ENCODE data around the gene UBR2.

Gene UBR2

DNA sequence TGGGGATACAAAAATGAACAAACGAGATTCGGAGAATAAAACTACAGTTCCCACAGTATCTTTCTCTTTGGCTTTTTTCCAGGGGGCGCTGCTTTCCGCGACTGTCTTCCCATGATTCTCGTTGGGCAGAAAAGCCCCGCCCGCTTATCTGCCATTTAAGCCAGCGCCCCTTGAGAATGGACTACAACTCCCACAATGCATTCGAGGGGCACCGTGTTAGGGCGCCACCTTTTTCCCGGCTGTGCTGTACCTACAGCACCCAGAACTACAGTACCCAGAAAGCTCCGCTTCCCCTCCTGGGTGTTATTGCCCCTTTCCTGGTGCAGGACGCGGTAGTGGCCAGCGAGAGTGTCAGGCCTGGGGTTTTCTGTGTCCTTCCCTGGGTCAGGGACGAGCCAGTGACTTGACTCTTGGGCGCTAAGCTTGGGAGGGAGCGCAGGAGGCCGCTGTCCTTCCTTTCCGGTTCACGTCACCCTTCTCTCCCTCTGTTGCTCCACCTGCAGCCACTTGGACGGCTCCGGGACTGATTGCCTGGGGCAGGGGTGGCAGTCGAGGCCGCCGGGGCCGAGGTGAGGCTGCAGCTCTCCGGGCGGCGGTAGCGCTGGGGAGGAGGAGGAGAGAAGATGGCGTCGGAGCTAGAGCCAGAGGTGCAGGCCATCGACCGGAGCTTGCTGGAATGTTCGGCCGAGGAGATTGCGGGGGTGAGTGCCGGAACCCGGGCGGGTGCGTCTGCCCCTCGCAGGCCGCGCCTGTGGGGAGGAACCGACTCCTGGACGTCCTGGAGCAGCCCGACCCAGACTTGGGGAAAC is at the start of gene UBR2:
Gene UBR2, plus strand, starts transcription at position 333 of the 809 bp plus-strand sequence. Its CDS starts 291 bp downstream, at position 624.
- peak; percentile 89 for DNase-seq

DNA sequence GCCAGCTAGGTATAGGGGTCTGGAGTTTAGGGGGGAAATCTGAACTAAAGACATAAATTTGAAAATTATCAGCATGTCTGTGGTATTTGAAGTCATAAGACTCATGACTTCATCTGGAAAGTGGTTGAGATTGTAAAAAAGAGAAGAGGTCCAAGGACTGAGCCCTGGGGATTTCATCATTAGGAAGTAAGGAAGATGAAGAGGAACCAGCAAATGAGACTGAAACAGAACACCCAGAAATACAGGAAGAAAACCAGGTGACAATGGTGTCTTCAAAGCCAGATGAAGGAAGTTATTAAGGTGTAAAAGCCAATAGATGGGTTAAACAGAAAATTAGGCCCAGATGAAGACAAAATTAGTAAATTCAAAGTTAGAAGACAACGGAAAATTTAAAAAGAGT is 49.1 kb upstream of the UBR2 start:
- peak; percentile 20 for DNase-seq

DNA sequence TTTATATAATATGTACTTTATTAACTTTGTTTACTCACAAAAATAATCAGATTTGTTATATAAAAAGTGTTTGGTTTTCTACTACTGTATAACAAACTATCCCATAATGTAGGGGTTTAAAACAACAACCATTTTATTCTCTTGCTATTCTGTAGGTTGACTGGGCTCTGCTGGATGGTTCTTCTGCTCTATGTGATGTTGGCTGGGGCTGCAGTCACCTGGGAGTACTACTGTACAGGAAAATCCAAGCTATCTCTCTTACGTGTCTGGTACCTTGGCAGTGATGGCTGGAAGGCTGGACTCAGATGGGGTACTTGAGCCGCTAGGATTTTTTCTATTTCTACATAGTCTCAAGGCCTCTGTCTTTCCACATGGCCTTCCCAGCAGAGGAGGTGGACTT is 44.0 kb upstream of the UBR2 start:
- no peak for DNase-seq

DNA sequence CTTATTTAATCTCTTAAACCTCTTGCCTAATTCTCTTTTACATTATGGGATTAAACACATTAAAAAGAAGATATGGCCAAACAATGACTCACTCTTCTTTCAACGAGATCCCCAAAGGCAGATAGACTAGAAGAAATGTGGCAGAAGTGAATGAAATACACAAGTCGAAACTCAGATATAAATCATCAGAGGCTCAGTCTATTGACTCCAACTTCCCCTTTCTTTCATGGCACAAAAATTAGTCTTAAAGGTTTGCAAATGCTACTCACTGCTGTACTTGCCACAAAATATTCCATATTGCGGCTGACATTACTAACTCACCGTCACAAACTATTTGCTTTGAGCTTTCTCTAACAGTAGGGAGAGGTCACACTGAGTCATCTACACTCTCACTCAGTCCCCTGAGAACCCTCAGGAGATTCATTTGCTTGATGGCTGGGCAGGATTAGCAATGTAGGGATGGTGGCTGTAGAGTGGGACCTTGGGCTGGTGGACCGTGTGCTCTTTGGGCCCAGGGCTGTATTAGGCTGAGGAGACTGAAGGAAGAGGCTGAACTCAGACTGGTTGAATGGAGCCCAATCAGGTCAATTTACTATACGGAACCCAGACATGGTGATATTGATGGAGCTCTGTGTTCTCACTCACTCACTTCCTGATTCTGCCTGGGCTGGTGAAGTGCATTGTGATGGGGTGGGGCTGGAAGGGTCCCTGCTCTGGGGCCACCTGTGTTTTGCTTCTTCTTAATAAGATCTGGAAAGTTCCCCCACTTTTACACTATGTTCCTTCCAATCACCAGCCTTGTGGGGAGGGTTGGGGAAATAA is 42.8 kb upstream of the UBR2 start:
- DNase-seq, result peak; percentile 47

DNA sequence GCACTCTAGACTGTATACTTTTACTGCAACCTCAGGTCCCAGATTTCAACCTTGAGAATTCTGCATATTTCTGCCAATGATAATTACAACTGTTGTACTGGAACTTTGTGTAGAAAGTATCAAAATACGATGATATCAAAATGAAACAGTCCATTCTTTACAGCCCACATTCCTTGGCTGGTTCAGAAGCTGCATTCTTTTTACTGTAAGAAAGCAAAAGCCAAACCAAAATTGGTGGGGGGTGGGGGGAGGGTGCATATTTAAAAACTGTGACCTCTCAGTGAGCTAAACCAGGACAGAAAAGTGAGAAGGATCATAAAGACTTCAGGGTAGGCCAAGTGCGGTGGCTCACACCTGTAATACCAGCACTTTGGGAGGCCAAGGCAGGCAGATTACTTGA is 41.8 kb upstream of the UBR2 start:
- no peak for DNase-seq

DNA sequence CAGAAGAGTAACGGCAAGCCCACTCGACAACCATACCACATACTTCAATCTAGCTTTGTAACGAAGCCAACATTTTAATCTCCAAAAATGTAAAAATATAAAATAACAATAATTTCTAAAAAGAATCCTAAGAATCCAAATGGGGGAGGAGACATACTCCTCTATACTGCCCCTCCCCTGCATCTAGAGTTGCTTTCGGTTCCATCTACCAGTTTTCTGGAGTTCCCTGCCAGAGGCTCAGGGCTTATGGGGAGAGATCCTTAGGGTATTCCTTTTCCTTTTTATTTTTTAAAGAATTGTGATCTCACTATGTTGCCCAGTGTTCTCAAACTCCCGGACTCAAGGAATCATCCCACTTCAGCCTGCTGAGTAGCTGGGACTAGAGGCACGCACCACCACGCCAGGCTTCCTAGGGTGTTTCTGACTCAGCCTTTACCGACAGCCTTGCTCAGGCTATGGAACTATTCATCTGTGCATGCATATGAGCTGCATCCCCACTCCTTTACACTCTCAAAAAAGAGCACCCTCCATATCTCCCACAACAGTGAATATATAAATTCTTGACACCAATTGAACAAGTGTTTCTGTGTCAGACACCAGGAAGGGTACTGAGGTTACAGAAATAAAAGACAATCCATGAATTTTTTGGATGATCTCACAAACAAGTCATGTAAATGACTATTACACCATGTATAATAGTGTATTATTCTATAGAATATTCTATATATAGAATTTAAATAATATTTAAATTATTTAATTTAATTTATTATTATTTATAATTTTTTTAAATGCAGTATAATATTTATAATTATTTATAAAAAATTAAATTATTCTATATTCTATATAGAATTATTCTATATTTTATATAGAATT is 40.7 kb upstream of the UBR2 start:
- DNase-seq, result no peak

DNA sequence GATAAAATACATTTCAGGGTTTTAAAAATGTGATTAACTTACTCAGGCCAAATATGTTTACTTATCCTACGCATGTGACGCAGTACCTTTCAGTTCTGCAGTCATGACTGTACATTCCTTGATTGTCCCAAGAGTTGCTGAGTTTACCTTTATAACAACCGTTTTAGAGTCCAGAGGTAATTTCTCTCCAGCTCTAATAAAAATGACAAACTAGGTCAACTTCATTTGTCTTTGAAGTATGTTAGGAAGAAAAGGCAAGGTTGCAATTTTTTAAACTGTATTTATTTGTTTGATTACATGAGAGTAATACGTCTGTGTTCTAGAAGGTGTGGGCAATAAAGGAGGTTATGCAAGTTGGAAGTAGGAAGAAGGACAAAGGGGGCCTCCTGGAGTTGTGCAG is 38.6 kb upstream of the UBR2 start:
- no peak for DNase-seq

DNA sequence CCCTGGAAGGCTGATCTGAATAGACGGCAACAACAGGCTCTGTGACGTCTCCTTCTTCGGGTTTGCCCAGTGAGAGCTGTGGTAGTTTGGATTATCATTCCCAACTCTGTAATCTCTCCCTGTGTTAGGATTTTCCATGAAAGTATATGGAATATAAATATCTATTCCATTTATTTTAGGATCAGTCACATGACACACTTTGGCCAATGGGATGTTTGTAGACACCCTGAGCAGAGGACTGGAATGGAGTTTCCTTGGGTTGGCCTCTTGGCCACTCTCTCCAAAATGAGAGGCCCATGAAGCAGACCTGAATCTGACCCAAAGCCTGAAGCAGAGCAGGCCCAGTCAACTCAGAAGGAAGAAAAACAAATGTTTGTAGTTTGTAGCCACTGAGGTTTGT is 37.2 kb upstream of the UBR2 start:
- no peak for DNase-seq

DNA sequence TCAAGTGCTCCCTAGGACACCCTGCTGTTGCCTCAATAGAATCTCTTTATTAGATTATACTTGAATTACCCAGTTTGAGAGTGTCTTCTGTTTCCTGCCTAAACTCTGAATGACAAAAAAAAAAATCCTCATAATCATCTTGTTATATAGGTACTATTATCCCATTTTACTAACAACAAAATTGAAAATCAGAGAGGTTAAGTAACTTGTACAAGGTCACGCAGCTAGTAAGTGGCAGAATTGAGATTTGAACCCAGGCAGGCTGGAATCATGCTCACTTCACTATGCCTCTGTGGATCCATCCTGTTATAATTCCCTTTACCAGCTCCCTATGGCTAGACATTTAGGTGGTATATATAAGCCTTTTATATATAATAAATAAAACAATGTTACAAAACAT is 36.6 kb upstream of the UBR2 start:
- no peak for DNase-seq

DNA sequence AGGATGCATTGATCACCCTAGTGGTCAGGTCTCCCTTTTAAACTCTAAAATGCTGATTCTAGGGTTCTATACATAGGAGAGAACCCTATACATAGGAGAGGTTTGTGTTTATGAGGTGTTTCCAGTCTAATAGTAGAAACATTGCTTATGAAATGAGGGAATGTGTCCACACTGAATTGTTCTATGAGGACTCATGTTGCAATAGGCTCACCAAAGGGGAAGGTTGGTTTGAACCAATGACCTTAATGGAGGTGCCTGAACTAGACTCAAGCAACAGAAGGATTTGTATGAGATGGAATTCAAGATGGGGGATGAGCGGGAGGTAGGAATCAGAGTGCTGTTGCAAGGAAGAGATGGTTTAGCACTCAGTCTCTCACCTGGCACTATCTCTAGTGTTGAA is 33.5 kb upstream of the UBR2 start:
- DNase-seq, result no peak

DNA sequence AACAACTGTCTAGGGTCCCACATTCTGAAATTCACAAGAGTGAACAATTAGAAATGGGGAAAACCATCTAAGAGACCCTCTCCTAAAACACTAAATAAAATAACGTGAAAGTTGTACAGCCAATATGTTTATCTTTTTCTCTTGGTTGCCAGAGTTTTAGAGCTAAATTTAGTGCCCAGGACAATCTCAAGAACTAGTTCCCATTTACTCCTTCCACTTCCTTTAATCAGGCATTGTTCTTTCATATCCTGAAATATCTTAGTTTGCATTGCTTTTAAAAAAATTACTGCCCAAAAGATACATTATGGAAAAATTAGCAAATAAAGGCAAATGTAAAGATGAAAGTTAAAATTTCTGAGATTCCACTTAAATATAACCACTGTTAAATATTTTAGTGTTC is 33.1 kb upstream of the UBR2 start:
- DNase-seq, result no peak

DNA sequence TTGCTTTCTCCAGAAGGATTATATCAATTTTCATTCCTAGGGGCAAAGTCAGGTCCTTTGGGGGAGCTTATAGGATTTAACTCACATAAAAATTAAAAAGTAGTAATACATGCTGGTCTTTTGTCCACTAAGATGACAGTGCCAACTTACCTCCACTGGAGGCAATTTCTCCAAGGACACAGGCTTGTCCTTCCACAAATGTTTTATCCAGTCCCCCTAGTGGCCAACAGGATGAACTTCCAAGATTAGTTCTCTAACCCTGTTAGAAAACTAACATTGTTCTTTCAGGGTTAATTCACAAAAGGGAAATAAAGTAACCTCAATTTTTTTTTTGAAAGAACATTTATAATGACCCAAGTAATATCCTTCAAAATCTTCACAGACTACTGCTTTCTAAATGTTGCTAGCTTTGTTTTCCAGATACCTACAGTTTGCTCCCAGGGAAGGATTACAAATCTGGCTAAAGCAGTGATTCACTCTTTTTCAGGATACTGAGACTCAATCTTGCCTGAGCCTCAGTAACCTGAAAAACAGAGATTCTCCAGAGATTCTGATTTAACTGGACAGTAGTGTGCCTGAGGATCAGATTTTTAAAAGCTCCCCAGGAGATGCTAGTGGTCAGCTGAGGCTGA is 31.7 kb upstream of the UBR2 start:
- peak; percentile 16 for DNase-seq

DNA sequence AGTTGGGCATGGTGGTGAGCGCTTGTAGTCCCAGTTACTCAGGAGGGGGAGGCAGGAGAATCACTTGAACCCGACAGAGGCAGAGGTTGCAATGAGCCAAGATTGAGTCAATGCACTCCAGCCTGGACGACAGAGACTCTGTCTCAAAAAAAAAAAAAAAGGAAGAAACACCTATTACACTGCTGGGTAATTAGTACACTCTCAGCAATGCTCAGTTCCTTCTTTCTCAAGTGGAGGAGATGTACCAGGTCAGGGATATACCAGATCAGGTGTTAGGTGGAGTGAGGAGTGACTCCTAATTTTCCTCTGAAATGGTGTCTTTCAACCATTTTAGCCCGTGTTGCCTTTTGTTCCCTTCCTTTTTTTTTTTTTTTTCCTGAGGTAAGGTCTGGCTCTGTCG is 30.0 kb upstream of the UBR2 start:
- no peak for DNase-seq

DNA sequence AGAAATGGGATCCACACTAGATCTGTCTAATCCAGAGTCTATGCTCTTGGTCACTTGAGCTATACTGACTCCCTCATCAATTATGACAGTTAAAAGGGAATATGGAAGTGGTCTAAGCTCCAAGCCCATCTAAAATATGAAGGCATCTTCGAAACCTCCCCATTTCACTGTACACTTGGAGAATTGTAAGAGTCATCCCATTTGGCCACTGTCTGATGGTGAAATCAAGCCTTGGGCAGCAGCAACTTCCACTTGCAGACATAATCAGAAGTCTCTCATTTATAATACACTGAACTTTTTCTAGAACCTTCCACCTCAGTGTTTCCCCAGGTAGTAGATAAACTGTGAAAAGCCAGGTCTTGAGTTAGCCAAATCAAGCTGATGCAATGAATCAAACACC is 26.3 kb upstream of the UBR2 start:
- DNase-seq, result no peak

DNA sequence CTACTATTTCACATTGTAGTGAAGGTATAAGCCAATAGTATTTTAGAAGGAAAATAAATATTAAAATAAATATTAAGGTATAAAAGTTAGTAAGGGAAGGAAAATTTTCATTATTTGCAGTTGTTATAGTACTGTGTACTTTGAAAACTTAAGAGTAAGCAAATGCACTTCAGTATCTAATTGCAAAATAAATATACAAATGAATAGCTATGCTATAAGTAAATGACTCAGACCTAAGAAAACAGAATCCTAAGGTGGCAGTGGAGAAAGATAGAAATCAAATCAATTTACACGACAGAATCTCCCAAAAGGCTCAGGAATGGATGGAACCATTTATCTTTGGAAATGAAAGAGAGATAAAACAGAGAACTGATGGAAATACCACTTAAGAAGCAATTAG is 24.7 kb upstream of the UBR2 start:
- DNase-seq, result no peak

DNA sequence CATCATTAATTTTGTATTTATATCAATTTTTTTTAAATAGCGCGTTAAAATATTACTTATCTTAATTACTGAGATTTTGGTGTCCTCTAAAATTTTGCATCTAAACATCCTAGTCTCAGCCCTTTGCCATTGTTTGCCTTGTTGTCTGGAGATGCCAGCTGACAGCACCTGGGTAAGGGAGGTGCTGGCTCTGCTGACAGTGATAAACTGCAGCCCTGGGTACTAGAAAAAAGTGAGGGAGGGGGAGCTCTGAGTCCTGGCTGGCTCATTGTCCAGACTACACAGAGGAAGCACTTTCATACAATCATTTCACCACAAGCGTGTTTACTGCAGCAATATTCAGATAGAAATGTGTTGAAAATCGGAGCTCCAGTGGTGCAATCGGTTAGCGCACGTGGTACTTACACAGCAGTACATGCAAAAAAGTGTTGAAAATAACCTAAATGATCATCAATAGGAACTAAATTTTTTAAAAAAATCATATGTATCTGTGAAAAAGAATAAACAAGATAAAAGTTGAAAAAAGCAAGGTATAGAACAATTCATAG is 18.5 kb upstream of the UBR2 start:
- peak; percentile 18 for DNase-seq

DNA sequence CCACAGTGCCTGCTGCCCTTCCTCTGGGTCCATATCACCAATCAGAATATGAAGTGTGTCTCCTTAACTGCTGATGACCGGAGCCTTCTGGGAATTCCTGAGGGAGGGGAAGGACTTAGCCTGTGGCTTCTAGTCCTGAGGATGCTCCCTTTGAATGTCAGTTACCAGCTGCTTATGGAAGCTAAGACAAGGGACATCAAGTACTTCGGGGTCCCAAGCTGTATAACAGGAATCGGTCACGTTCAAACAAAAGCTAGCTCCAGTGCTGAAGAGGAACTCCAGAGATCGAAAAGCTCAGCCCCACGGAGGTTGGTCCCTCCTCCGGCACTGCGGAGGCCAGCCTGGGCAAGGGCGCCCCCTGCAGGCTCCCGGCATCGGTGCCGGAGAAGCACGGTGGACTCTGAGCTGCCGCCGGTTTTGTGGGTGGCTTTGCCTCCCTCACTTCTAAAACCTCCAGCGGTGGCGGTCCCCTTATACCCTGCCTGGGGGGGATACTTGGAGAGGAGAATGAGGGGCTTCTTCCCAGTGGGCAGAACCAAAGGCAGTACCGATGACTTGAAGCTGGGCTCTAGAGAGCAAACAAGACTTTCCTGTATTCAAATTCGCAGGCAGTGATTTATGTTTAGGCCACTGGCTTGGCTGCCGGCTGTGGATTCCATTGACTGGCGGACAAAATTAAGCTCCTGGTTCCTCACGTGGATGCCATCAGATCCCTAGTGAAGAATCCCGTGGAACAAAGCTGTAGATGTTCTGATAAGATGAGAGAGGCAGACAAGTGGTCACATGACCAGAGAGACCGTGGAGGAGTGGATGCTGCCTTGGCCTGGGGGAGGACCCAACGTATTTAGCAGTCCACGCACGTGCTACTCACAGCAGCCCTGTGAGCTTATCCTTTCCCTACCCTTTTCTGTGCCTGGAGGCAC is 16.2 kb upstream of the UBR2 start:
- DNase-seq, result no peak

DNA sequence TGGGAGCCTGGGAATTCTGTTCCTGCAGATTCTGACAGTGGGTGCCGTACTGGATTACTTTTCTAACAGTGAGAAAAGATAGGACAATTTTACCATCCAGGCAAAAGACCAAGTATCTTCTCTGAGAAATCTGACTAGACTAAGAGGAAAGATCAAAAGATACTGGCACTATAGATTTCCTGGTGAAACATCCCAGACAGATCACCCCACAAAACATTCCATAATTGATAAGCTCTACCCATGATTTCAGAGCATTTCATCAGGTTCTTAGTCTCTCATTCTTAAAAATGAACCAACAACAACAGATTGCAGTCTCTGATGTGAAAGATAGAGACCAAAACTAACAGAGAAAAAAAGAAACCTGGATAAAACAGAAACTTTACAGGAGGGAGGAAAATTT is 13.6 kb upstream of the UBR2 start:
- no peak for DNase-seq

DNA sequence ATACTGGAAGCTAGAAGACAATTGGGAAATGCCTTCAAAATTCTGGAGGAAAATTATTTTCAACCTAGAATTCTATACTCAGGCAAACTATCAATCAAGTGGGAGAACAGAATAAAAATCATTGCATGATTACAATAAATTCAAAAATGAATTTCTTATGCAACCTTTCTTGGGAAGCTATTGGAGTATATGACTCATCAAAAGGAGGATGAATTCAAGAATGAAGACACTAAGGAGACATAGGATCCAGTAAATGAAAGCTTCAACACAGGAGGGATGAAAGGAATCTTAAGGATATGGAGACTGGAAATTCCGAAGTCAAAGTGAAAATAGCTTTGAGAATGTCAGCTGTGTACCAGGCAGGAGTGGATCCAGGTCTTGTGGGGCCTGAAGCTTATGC is 12.6 kb upstream of the UBR2 start:
- DNase-seq, result no peak

DNA sequence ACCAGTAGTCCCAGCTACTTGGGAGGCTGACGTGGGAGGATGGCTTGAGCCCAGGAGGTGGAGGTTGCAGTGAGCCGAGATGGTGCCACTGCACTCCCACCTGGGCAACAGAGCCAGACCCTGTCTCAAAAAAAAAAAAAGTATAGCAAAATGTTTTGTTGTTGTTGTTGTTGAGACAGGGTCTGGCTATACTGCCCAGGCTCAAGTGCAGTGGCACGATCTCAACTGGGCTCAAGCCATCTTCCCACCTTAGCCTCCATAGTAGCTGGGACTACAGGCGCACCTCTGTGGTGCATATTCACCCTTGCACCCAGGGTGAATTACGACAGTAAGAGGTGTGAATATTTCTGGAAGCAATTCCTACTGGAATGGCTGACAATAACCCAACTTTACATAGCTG is 11.4 kb upstream of the UBR2 start:
- DNase-seq, result no peak

All from SIG-M5 (cell line).